GM18505 (cell line): ENCODE results near the gene CCDC191.

Source experiments
- ATAC-seq: cut with Tn5 transposase; IDR thresholded peaks from one replicate; pipeline ENCODE4 v1.9.1; 2021; ENCODE audit not compliant: unreplicated experiment
- POLR2A ChIP-seq: IDR thresholded peaks from 4 replicates; pipeline ENCODE4 v1.6.1; 2011; ENCODE audit warnings: borderline replicate concordance; ENCODE audit not compliant: insufficient read depth, insufficient read length; ENCODE audit errors: extremely low read depth

Gene CCDC191

DNA sequence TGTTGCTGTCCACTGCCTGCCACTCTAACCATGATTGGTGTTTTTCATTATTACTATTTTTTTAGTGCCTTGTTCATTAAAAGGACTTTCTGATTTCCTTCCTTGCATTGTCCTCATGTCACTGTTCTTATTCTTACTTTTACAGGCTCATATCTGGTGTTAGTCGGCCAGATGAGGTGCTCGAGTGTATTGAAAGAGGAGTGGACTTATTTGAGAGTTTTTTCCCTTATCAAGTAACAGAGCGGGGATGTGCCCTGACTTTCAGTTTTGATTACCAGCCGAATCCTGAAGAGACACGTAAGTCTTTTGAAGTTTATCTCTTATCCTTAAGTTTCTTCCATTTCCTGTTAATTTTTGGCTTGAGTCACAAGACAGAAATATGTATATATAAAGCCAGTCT, 23.4 kb upstream of the CCDC191 start:
- TF ChIP-seq POLR2A = no peak
- no peak for ATAC-seq

- ATAC-seq = no peak
- TF ChIP-seq POLR2A = no peak
These were observed 21.8 kb upstream of the CCDC191 start for GRCh38 chr3:114078126-114078525.

- TF ChIP-seq POLR2A = no peak
- no peak for ATAC-seq
These were observed 20.4 kb upstream of the CCDC191 start for GRCh38 chr3:114076711-114077110.

DNA sequence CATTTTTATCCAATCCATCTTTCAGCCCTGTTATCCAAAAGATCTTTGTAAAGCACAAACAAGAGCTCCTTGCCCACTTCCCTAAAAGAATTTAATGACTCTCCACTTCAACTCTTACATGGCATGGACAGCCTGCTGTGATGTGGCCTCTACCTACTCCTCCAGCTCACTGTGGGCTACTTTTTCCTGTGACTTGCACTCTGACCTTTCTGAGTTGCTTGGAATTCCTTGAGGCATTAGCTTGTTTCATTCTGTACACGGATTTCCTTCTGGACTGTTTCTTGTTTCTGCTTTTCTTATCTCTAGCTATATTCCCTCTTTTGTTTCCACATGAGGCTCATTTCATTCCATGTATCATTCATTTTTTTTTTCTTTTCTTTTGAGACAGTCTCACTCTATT, 15.5 kb upstream of the CCDC191 start:
- ATAC-seq = no peak
- TF ChIP-seq POLR2A = no peak

GRCh38 chr3:114068336-114068735, 12.0 kb upstream of the CCDC191 start:
- ATAC-seq = no peak
- no peak for TF ChIP-seq POLR2A

- ATAC-seq = no peak
- TF ChIP-seq POLR2A = no peak
These were observed 11.5 kb upstream of the CCDC191 start for GRCh38 chr3:114067804-114068203.

GRCh38 chr3:114060906-114061655, 4.8 kb upstream of the CCDC191 start:
- no peak for ATAC-seq
- no peak for TF ChIP-seq POLR2A

- no peak for TF ChIP-seq POLR2A
- ATAC-seq = no peak
These were observed 2.3 kb upstream of the CCDC191 start for GRCh38 chr3:114058646-114059045.

- TF ChIP-seq POLR2A = no peak
- ATAC-seq = peak; percentile 7
These were observed 653 bp upstream of the CCDC191 start for GRCh38 chr3:114057011-114057347.

DNA sequence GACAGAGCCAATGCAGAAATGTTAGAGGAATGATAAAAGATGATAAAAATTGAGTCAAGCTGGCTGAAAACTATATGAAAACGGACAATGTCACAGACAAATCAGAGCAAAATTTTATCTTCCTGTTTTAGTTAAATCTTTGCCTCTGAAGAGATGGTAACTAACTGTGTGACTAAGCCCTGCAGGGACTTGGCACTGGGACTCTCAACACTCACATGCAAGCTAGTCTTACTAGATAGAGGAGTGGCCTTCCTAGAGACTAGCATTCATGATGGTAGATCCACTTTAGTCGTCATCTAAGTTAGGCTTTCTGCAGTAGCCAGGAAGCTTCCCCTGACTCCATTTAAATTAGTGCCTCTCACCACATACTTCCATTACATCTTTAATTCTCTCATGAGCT, 4.1 kb downstream of the CCDC191 start:
- no peak for TF ChIP-seq POLR2A
- ATAC-seq = no peak

GRCh38 chr3:114043205-114043604, 13.1 kb downstream of the CCDC191 start:
- no peak for TF ChIP-seq POLR2A
- ATAC-seq = no peak

DNA sequence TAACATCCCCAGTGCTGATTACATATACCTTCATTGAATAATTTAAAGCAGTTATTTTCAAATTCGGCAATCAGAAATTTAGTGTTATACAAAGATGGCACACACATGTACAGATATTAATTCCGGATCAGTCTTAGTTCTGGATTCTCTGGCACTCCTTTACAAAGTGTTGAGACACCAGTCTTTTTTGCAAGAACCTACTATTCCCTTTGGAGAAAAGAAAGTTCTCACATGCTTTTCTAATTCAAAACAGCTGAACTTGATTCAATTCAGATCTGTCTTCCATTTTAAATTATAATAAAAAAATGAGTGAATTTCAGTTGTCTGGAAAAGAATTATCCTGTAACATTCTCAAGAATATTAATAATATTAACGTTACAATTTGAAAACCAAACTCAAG, 20.4 kb downstream of the CCDC191 start:
- no peak for ATAC-seq

GRCh38 chr3:114034787-114035545, 21.4 kb downstream of the CCDC191 start:
- TF ChIP-seq POLR2A = no peak
- no peak for ATAC-seq

More for the DNA sequence above, 20.4 kb downstream of the CCDC191 start:
- TF ChIP-seq POLR2A = no peak

DNA sequence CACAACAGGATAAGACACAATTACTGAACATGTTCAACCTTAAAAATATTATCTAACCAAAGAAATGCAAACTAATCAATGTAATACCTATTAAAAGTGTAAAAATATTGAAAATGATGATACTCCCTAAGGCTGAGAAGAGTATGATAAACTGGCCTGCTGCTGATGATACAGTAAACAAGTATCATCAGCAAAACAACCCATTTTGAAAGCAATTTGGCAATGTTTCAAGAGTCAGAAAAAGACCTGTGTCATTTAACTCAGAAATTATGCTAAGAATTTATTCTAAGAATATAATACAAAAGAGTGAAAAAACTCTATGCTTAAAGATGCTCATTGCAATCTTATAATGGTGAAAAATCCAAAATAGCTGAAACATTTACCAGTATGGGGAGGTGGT, 22.1 kb downstream of the CCDC191 start:
- no peak for TF ChIP-seq POLR2A
- no peak for ATAC-seq
